ENCODE measurements around the gene UNC50. TPM values are rescaled to one million over a fixed set of nuclear protein-coding genes. Genes with fewer than 3 reads are reported as not detected.

Gene UNC50
- total and polyA plus RNA-seq, 7 donors = 19.9 to 48.5 (median 26.6) TPM

DNA sequence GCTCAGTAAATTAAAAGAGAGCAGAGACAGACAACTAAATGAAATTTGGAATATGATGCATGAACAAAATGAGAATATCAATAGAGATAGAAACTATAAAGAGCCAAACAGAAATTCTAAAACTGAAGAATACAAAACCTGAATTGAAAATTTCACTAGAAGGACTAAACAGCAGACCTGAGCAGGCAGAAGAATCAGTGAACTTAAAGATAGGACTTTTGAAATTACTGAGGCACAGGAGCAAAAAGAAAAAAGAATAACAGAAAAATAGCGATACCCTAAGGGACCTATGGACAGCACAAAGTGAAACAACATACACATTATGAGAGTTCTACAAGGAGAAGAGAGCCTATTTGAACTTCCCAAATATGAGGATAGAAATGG is 41.6 kb downstream of the UNC50 start:
- DNase-seq = no peak
- peaks cover 0 to 13% of the 10 kb centered on the region in 2 donors for H3K36me3 ChIP-seq (ENCODE audit: insufficient read depth in 1 of 2, low read depth in 1 of 2)
- no peaks in the 10 kb centered on the region for H3K27me3 ChIP-seq (ENCODE audit: insufficient read depth in 3 of 3, low read length in 2 of 3)
- TF ChIP-seq, protein P1, sequence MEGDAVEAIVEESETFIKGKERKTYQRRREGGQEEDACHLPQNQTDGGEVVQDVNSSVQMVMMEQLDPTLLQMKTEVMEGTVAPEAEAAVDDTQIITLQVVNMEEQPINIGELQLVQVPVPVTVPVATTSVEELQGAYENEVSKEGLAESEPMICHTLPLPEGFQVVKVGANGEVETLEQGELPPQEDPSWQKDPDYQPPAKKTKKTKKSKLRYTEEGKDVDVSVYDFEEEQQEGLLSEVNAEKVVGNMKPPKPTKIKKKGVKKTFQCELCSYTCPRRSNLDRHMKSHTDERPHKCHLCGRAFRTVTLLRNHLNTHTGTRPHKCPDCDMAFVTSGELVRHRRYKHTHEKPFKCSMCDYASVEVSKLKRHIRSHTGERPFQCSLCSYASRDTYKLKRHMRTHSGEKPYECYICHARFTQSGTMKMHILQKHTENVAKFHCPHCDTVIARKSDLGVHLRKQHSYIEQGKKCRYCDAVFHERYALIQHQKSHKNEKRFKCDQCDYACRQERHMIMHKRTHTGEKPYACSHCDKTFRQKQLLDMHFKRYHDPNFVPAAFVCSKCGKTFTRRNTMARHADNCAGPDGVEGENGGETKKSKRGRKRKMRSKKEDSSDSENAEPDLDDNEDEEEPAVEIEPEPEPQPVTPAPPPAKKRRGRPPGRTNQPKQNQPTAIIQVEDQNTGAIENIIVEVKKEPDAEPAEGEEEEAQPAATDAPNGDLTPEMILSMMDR (IDR thresholded peaks at IDR 0.05) = no peak
- 94 to 98% (median 96%) methylated on average over 1 of the region's 1 CpG for WGBS, 3 donors
- no peak overlapping the region for H3K4me3 ChIP-seq
- intact Hi-C loops (cut with DNase I) = loop anchor here (2.0 to 5.0 kb wide), 4 partner anchors 82 to 417 kb away; partner anchors contain the start of gene MGAT4A (in 2 of the 2)
- H3K9me3 ChIP-seq = no peaks in the 10 kb centered on the region
- no peaks in the 10 kb centered on the region for H3K4me1 ChIP-seq
- H3K27ac ChIP-seq = no peak overlapping the region
- no peak for ATAC-seq

DNA sequence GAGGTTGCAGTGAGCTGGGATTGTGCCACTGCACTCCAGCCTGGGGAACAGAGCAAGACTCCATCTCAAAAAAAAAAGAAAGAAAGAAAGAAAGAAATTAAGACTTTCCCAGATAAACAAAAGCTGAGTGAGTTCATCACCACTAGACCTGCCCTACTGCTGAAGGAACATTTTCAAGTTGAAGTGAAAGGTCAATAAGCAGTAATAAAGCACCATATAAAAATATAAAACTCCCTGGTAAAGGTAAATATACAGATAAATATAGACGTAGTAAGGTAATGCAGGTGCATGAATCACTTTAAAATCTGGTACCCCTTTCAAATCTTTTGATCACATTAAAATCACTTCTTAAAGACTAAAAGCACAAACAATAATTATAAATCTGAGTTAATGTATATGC is 42.6 kb downstream of the UNC50 start:
- TF ChIP-seq, protein P1 (IDR thresholded peaks at IDR 0.05) = no peak
- Histone ChIP-seq H3K36me3 (ENCODE audit: insufficient read depth in 1 of 2, low read depth in 1 of 2) (peaks cover 0 to 15% of the 10 kb centered on the region in 2 donors), H3K4me3 (no peak overlapping the region), H3K4me1 (no peaks in the 10 kb centered on the region), H3K27ac (no peak overlapping the region), H3K27me3 (ENCODE audit: insufficient read depth in 3 of 3, low read length in 2 of 3) (no peaks in the 10 kb centered on the region), H3K9me3 (no peaks in the 10 kb centered on the region)
- no peak for ATAC-seq
- 89 to 95% (median 91%) methylated on average over 1 of the region's 1 CpG for WGBS, 3 donors
- no peak for DNase-seq
- intact Hi-C loops (cut with DNase I) = loop anchor here (5.0 kb wide), 1 partner anchor 81 kb away; the partner anchor contains the start of gene MGAT4A (in 2 of the 2)

DNA sequence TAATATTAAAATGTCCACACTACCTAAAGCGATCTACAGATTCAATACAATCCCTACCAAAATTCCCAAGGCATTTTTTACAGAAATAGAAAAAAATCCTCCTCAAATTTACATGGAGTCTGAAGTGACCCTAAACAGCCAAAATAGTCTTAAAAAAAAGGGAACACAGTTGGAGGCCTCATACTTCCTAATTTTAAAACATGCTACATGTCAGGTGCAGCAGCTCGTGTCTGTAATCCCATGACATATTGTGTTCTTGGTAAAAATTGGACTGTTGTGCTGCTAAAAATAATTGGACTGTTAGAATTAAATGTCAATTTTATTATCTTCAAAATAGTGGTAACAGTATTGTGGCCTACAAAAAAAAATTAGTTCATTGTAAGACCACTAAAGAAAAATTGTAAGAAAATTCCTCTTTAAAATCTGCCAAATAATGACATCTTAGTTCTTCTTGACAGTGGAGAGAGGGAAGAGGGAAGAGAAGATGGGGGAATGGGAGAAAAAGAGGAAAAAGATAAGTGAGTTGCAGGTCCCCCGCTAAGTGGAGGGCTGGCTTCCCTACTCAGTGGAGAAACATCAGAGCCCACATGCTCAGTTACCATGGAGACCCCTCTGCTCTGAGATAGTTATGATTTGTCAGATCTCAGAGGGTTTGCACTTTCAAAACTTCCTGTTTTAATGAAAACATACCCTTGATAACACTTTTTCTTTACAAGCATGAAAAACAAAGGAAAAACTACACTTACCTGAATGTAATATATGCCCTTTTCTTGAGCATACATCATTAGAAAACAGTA is 46.5 kb downstream of the UNC50 start:
- Histone ChIP-seq H3K27me3 (ENCODE audit: insufficient read depth in 3 of 3, low read length in 2 of 3) (no peaks in the 10 kb centered on the region), H3K36me3 (ENCODE audit: insufficient read depth in 1 of 2, low read depth in 1 of 2) (peaks cover 0 to 18% of the 10 kb centered on the region in 2 donors), H3K9me3 (no peaks in the 10 kb centered on the region), H3K4me1 (no peaks in the 10 kb centered on the region), H3K27ac (no peak overlapping the region), H3K4me3 (no peak overlapping the region)
- intact Hi-C loops (cut with DNase I) = loop anchor here (5.0 kb wide), 1 partner anchor 77 kb away; the partner anchor contains the start of gene MGAT4A (in 2 of the 2)
- DNase-seq (no peak), ATAC-seq (no peak)
- WGBS, 3 donors = 73 to 83% (median 75%) methylated on average over 3 of the region's 3 CpGs
- TF ChIP-seq, protein P1 (IDR thresholded peaks at IDR 0.05) = no peak

DNA sequence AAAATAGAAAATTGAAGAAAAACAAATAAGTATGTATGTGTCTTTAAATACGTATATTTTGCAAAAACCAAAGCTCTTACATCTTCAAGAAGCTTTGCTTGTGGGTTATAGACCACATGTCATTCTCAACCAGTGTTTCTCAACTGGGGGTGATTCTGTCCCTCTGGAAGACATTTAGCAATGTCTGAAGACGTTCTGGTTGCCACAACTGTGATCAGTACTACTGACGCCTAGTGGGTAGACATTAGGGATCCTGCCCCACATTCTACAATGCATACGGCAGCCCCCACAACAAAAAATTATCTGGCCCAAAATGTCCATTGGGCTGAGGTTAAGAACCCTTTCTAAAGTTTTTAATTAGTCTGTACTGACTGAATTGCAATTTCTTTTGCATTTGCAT is 48.4 kb downstream of the UNC50 start:
- no peak for ATAC-seq
- no peak overlapping the region for H3K27ac ChIP-seq
- H3K27me3 ChIP-seq (ENCODE audit: insufficient read depth in 3 of 3, low read length in 2 of 3) = no peaks in the 10 kb centered on the region
- no peak overlapping the region for H3K4me3 ChIP-seq
- H3K4me1 ChIP-seq = no peaks in the 10 kb centered on the region
- intact Hi-C loops (cut with DNase I) = no loop called here
- TF ChIP-seq, protein P1 (IDR thresholded peaks at IDR 0.05) = no peak
- H3K36me3 ChIP-seq (ENCODE audit: insufficient read depth in 1 of 2, low read depth in 1 of 2) = peaks cover 0 to 18% of the 10 kb centered on the region in 2 donors
- no peaks in the 10 kb centered on the region for H3K9me3 ChIP-seq
- no peak for DNase-seq
- 87 to 92% (median 90%) methylated on average over 4 of the region's 4 CpGs for WGBS, 3 donors
